GOT3 (cell line): ENCODE data around the gene CEP290.
"Not testable (repeated sequence)": the region's sequence is repeated elsewhere in the genome, so short reads cannot be mapped to it uniquely, and the experiment has no call there.

ENCODE experiments used
- DNase-seq: peaks from one replicate; lab custom pipeline; 2025; ENCODE audit warnings: mixed read lengths; lab: John Stamatoyannopoulos, UW

The CEP290 gene

GRCh38 chr12:88141425-88141773 is 489 bp downstream of the CEP290 start:
- no peak for DNase-seq

GRCh38 chr12:88139711-88140110 is 2.2 kb downstream of the CEP290 start:
- not testable (repeated sequence) for DNase-seq

GRCh38 chr12:88133181-88133580 is 8.7 kb downstream of the CEP290 start:
- not testable (repeated sequence) for DNase-seq

- no peak for DNase-seq
Measured at GRCh38 chr12:88132392-88132791, 9.5 kb downstream of the CEP290 start.

- DNase-seq, result no peak
Measured at GRCh38 chr12:88127855-88128254, 14.0 kb downstream of the CEP290 start.

GRCh38 chr12:88127099-88127498 is 14.8 kb downstream of the CEP290 start:
- DNase-seq, result no peak

GRCh38 chr12:88122666-88123065 is 19.2 kb downstream of the CEP290 start:
- no peak for DNase-seq

GRCh38 chr12:88113871-88114270 is 28.0 kb downstream of the CEP290 start:
- DNase-seq, result no peak

- no peak for DNase-seq
Measured at GRCh38 chr12:88111074-88111652, 30.7 kb downstream of the CEP290 start.

GRCh38 chr12:88108021-88108420 is 33.9 kb downstream of the CEP290 start:
- no peak for DNase-seq

GRCh38 chr12:88093573-88093972 is 48.3 kb downstream of the CEP290 start:
- no peak for DNase-seq

- DNase-seq, result no peak
Measured at GRCh38 chr12:88092771-88093170, 49.1 kb downstream of the CEP290 start.

GRCh38 chr12:88084210-88084609 is 57.7 kb downstream of the CEP290 start:
- DNase-seq, result no peak

- DNase-seq, result no peak
Measured at GRCh38 chr12:88083634-88084033, 58.3 kb downstream of the CEP290 start.

GRCh38 chr12:88081247-88081646 is 60.6 kb downstream of the CEP290 start:
- DNase-seq, result no peak

- DNase-seq, result no peak
Measured at GRCh38 chr12:88067301-88067700, 74.6 kb downstream of the CEP290 start.

GRCh38 chr12:88063375-88063774 is 78.5 kb downstream of the CEP290 start:
- DNase-seq, result no peak

GRCh38 chr12:88062474-88062873 is 79.4 kb downstream of the CEP290 start:
- DNase-seq, result no peak

- no peak for DNase-seq
Measured at GRCh38 chr12:88058719-88059077, 83.2 kb downstream of the CEP290 start.

GRCh38 chr12:88057994-88058718 is 83.7 kb downstream of the CEP290 start:
- no peak for DNase-seq

GRCh38 chr12:88056571-88056970 is 85.3 kb downstream of the CEP290 start:
- DNase-seq, result no peak

GRCh38 chr12:88052686-88053085 is 89.2 kb downstream of the CEP290 start:
- DNase-seq, result no peak

GRCh38 chr12:88044035-88044434 is 97.9 kb downstream of the CEP290 start:
- no peak for DNase-seq

- DNase-seq, result no peak
Measured at GRCh38 chr12:88037770-88038169, 104.1 kb downstream of the CEP290 start.
